NCI-H2196 treated with DMSO at 0.1 percent for 48 hours (cell line): ENCODE measurements around the gene LRRC61.
"Not testable (repeated sequence)": the region's sequence is repeated elsewhere in the genome, so short reads cannot be mapped to it uniquely, and the experiment has no call there.

Source experiments
- DNase-seq: peaks from one replicate; lab custom pipeline; 2025; ENCODE audit not compliant: unreplicated experiment; lab: John Stamatoyannopoulos, UW

The LRRC61 gene

GRCh38 chr7:150307129-150307528 is 16.0 kb upstream of the LRRC61 start:
- DNase-seq, result no peak

- DNase-seq, result no peak
These were observed 15.3 kb upstream of the LRRC61 start for GRCh38 chr7:150307904-150308303.

- no peak for DNase-seq
These were observed 14.6 kb upstream of the LRRC61 start for GRCh38 chr7:150308575-150308974.

- no peak for DNase-seq
These were observed 12.0 kb upstream of the LRRC61 start for GRCh38 chr7:150311146-150311545.

- DNase-seq, result no peak
These were observed 11.4 kb upstream of the LRRC61 start for GRCh38 chr7:150311711-150312110.

- DNase-seq, result not testable (repeated sequence)
These were observed 10.3 kb upstream of the LRRC61 start for GRCh38 chr7:150312649-150313366.

GRCh38 chr7:150313367-150313809 is 9.8 kb upstream of the LRRC61 start:
- no peak for DNase-seq

GRCh38 chr7:150313870-150314269 is 9.3 kb upstream of the LRRC61 start:
- no peak for DNase-seq

GRCh38 chr7:150314639-150315239 is 8.4 kb upstream of the LRRC61 start:
- no peak for DNase-seq

GRCh38 chr7:150316987-150317386 is 6.2 kb upstream of the LRRC61 start:
- DNase-seq, result not testable (repeated sequence)

- DNase-seq, result no peak
These were observed 5.3 kb upstream of the LRRC61 start for GRCh38 chr7:150317748-150318444.

GRCh38 chr7:150321788-150322113 is 1.4 kb upstream of the LRRC61 start:
- DNase-seq, result no peak

- no peak for DNase-seq
These were observed 882 bp upstream of the LRRC61 start for GRCh38 chr7:150322114-150322832.

GRCh38 chr7:150323682-150324372 is 672 bp downstream of the LRRC61 start:
- no peak for DNase-seq

- no peak for DNase-seq
These were observed 1.3 kb downstream of the LRRC61 start for GRCh38 chr7:150324373-150324961.

GRCh38 chr7:150325110-150325611 is 2.0 kb downstream of the LRRC61 start:
- DNase-seq, result no peak

- no peak for DNase-seq
These were observed 2.7 kb downstream of the LRRC61 start for GRCh38 chr7:150325901-150326300.

- no peak for DNase-seq
These were observed 3.6 kb downstream of the LRRC61 start for GRCh38 chr7:150326657-150327268.

GRCh38 chr7:150327308-150327707 is 4.2 kb downstream of the LRRC61 start:
- DNase-seq, result no peak
